HUDEP-2 (cell line): ENCODE measurements around the gene PARP11.

Experiments
- DNase-seq, 76 experiments: peaks; one replicate each; lab custom pipeline; 2025; ENCODE audit not compliant: unreplicated experiment in 76 of 76; lab: John Stamatoyannopoulos, UW

The PARP11 gene

GRCh38 chr12:3775385-3776035 lies 97.7 kb downstream of the PARP11 start:
- DNase-seq, result no peak

- no peak for DNase-seq
These were observed 100.8 kb downstream of the PARP11 start for GRCh38 chr12:3772380-3772779.

GRCh38 chr12:3771853-3772252 lies 101.3 kb downstream of the PARP11 start:
- DNase-seq, result no peak

- no peak for DNase-seq
These were observed 102.3 kb downstream of the PARP11 start for GRCh38 chr12:3770891-3771290.

GRCh38 chr12:3768911-3769447 lies 104.2 kb downstream of the PARP11 start:
- DNase-seq, result no peak

GRCh38 chr12:3761116-3761735 lies 112.0 kb downstream of the PARP11 start:
- DNase-seq, result no peak

- DNase-seq, result no peak
These were observed 113.3 kb downstream of the PARP11 start for GRCh38 chr12:3759878-3760277.
